ENCODE measurements around the gene ROR2.

- peak in 3 of 6 experiments; percentile 18 to 23 (median 22) for TF ChIP-seq CTCF (IDR thresholded peaks at IDR 0.05)
- no peak for TF ChIP-seq POLR2A (IDR thresholded peaks at IDR 0.05)
Observed at GRCh38 chr9:91978740-91979414, 28.8 kb upstream of the ROR2 start.

All from Peyer's patch (tissue), 4 donors.